ENCODE data around the gene DCLRE1B. TPM values are rescaled to one million over a fixed set of nuclear protein-coding genes. Genes with fewer than 3 reads are reported as not detected.

DCLRE1B gene
- total and polyA plus RNA-seq, 9 of the 15 experiments (the other 6 are each of a cell fraction or from before 2014, with no cell fraction given) = 10.6 to 28.8 (median 17.2) TPM

- TF ChIP-seq FOXM1 (IDR thresholded peaks at IDR 0.05; ENCODE audit: low read depth) (peak; percentile 96), FOXM1 (CRISPR knock-in tag; IDR thresholded peaks at IDR 0.05; ENCODE audit: low read depth) (no peak), NFIX (CRISPR knock-in tag; IDR thresholded peaks at IDR 0.05; ENCODE audit: low read depth) (no peak), ELF2 (CRISPR knock-in tag; IDR thresholded peaks at IDR 0.05) (no peak), SOX6 (IDR thresholded peaks at IDR 0.05) (peak; percentile 99), ESRRB (CRISPR knock-in tag; IDR thresholded peaks at IDR 0.05; ENCODE audit: borderline replicate concordance) (no peak), EWSR1 (IDR thresholded peaks at IDR 0.05; ENCODE audit: borderline replicate concordance, low read depth, partially characterized antibody) (no peak), RNF2 (IDR thresholded peaks at IDR 0.05) (peak; percentile 93), DIDO1 (tag; IDR thresholded peaks at IDR 0.05; ENCODE audit: low read depth) (no peak), RBM14 (IDR thresholded peaks at IDR 0.05; ENCODE audit: borderline replicate concordance, insufficient read depth, low read depth, low read length) (no peak)
- TF ChIP-seq, protein P1, sequence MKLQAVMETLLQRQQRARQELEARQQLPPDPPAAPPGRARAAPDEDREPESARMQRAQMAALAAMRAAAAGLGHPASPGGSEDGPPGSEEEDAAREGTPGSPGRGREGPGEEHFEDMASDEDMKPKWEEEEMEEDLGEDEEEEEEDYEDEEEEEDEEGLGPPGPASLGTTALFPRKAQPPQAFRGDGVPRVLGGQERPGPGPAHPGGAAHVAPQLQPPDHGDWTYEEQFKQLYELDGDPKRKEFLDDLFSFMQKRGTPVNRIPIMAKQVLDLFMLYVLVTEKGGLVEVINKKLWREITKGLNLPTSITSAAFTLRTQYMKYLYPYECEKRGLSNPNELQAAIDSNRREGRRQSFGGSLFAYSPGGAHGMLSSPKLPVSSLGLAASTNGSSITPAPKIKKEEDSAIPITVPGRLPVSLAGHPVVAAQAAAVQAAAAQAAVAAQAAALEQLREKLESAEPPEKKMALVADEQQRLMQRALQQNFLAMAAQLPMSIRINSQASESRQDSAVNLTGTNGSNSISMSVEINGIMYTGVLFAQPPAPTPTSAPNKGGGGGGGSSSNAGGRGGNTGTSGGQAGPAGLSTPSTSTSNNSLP (IDR thresholded peaks at IDR 0.05; ENCODE audit: borderline replicate concordance, low read depth, low read length) = peak; percentile 95
- TF ChIP-seq, protein P2, sequence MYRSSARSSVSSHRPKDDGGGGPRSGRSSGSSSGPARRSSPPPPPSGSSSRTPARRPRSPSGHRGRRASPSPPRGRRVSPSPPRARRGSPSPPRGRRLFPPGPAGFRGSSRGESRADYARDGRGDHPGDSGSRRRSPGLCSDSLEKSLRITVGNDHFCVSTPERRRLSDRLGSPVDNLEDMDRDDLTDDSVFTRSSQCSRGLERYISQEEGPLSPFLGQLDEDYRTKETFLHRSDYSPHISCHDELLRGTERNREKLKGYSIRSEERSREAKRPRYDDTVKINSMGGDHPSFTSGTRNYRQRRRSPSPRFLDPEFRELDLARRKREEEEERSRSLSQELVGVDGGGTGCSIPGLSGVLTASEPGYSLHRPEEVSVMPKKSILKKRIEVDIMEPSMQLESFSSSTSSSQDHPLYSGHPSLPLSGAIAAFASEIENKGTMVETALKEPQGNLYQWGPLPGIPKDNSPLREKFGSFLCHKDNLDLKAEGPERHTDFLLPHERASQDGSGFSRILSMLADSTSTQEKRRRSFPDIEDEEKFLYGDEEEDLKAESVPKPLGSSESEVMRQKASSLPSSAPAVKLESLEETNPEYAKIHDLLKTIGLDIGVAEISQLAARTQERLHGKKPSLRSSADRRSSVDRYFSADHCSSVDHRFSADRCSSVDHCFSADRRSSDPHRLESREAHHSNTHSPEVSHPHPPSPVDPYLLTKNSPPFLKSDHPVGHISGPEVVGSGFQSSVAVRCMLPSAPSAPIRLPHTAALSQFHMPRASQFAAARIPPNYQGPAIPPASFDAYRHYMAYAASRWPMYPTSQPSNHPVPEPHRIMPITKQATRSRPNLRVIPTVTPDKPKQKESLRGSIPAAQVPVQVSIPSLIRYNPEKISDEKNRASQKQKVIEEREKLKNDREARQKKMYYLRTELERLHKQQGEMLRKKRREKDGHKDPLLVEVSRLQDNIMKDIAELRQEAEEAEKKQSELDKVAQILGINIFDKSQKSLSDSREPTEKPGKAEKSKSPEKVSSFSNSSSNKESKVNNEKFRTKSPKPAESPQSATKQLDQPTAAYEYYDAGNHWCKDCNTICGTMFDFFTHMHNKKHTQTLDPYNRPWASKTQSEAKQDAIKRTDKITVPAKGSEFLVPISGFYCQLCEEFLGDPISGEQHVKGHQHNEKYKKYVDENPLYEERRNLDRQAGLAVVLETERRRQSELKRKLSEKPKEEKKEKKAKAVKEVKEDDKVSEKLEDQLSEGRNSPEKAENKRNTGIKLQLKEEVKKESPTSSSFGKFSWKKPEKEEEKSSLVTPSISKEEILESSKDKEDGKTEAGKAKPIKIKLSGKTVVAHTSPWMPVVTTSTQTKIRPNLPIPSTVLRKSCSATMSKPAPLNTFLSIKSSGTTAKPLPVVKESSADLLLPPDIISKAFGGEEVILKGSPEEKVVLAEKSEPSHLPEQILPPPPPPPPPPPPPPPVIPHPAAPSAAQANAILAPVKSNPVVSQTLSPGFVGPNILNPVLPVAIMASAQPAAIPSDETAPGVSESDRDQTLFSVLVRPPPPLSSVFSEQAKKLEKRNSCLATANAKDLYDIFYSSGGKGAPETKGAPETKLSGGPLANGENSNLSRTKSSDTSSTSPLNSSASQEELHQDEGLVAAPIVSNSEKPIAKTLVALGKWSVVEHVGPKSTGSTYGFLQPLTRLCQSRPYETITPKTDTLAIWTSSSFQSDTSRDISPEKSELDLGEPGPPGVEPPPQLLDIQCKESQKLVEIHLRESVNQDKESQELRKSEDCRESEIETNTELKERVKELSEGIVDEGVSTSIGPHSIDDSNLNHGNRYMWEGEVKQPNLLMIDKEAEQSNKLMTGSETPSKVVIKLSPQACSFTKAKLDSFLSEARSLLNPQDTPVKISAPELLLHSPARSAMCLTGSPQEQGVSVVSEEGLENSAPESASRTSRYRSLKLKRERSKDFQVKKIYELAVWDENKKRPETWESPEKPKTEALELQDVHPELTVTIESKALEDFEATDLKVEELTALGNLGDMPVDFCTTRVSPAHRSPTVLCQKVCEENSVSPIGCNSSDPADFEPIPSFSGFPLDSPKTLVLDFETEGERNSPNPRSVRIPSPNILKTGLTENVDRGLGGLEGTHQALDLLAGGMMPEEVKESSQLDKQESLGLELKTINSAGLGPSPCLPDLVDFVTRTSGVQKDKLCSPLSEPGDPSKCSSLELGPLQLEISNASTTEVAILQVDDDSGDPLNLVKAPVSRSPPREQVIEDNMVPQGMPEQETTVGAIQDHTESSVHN (IDR thresholded peaks at IDR 0.05; ENCODE audit: borderline replicate concordance in 1 of 2, low read depth in 1 of 2) = no peak
- TF ChIP-seq, protein P3, sequence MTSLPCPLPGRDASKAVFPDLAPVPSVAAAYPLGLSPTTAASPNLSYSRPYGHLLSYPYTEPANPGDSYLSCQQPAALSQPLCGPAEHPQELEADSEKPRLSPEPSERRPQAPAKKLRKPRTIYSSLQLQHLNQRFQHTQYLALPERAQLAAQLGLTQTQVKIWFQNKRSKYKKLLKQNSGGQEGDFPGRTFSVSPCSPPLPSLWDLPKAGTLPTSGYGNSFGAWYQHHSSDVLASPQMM (CRISPR knock-in tag; IDR thresholded peaks at IDR 0.05) = no peak
- TF ChIP-seq, protein P4, sequence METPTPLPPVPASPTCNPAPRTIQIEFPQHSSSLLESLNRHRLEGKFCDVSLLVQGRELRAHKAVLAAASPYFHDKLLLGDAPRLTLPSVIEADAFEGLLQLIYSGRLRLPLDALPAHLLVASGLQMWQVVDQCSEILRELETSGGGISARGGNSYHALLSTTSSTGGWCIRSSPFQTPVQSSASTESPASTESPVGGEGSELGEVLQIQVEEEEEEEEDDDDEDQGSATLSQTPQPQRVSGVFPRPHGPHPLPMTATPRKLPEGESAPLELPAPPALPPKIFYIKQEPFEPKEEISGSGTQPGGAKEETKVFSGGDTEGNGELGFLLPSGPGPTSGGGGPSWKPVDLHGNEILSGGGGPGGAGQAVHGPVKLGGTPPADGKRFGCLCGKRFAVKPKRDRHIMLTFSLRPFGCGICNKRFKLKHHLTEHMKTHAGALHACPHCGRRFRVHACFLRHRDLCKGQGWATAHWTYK (CRISPR knock-in tag; IDR thresholded peaks at IDR 0.05) = 0 out of 2 replicates have a peak, but pooled peaks have one; percentile 33
Observed at GRCh38 chr1:113913887-113914664, 8.9 kb downstream of the DCLRE1B start (continued).

All from K562 (cell line).